Right cardiac atrium (tissue), 5 donors: Measurements from ENCODE around the gene NR2C2AP. TPM values are rescaled to one million over a fixed set of nuclear protein-coding genes. Genes with fewer than 3 reads are reported as not detected.

Experiments used
- ATAC-seq, 2 donors: fragments of 200-7000 bp; cut with Tn5 transposase; one replicate each; pipeline versions ENCODE4 v1.8.0 to v1.9.1; 2020; ENCODE audit warnings: moderate library complexity in 2 of 2, mild to moderate bottlenecking in 1 of 2
- DNase-seq, 3 donors: peaks; one replicate each; pipeline ENCODE4 v3.0.0-alpha.2; 2020
- H3K27ac ChIP-seq: one replicate; pipeline ENCODE4 v1.5.1; 2013; ENCODE audit warnings: mild to moderate bottlenecking, low read length, control low read depth, moderate library complexity
- H3K27me3 ChIP-seq: one replicate; pipeline ENCODE4 v1.6.1; 2013; ENCODE audit not compliant: control insufficient read depth, insufficient read depth
- H3K4me1 ChIP-seq: one replicate; pipeline ENCODE4 v1.6.1; 2013; ENCODE audit warnings: low read length; ENCODE audit not compliant: control insufficient read depth, insufficient read depth
- H3K4me3 ChIP-seq: one replicate; pipeline ENCODE4 v1.5.1; 2013; ENCODE audit warnings: low read length, control low read depth
- H3K9me3 ChIP-seq: one replicate; pipeline ENCODE4 v1.6.1; 2013; ENCODE audit warnings: low read length; ENCODE audit not compliant: control insufficient read depth
- WGBS: extraction: QIAGEN DNeasy Blood & Tissue Kit; methylation state at CpG from one replicate; pipeline ENCODE4 v1.1.7; 2013; 5-methylcytosine and 5-hydroxymethylcytosine counted together
- intact Hi-C, 4 donors: fragments of 100-400 bp; cut with DNase I; formaldehyde crosslinking; loops; one replicate each; pipeline versions ENCODE4 v1.11.0 to v1.14.0; 2022 to 2023
- long read RNA-seq, 4 donors: library from polyadenylated mRNA; unstranded; transcript quantifications; one replicate each; pipeline ENCODE4 v2.0.0, GENCODE V29; 2020 to 2021
- polyA plus RNA-seq: library from polyadenylated mRNA; stranded (reverse); fragments of 200-250 nt; gene quantifications from one replicate; pipeline ENCODE4 v1.2.3, GENCODE V29; 2013
- total RNA-seq, 4 donors: library from RNA; stranded (reverse); fragmentation: NEBNext Ultra II Directional; extraction: Animal tissue kit (Norgen Biotek cat#: 25700); gene quantifications; one replicate each; pipeline ENCODE4 v1.2.1, GENCODE V29; 2021
- donor health status: healthy with polysubstance abuse.
- donor health status: DM: no; HTN: yes; CAD: no.
- donor health status: DM: no; HTN: no; CAD: no.
- donor health status: DM: no; HTN: yes; CAD: no; lungs with severe emphysema.
- donor health status: DM: yes; HTN: yes; CAD: no.

NR2C2AP gene
- 1 to 10 TPM; 6.4 to 10.0 (median 6.7) TPM for total RNA-seq
- 8.1 TPM for polyA plus RNA-seq
- long read RNA-seq, donor 1, transcript NR2C2AP-201 (5 exons, 1,293 nt) = major isoform, 7 of 12 reads
- long read RNA-seq, donor 1, partial matches to known transcripts = 1 of 12 reads
- long read RNA-seq, donor 1, other reads (novel, unspliced or antisense) = 4 of 12 reads
- long read RNA-seq, donor 2, partial matches to known transcripts = 1 of 5 reads
- long read RNA-seq, donor 2, other reads (novel, unspliced or antisense) = 1 of 5 reads
- long read RNA-seq, donor 3, transcript NR2C2AP-201 (5 exons, 1,293 nt) = major isoform, 21 of 36 reads
- long read RNA-seq, donor 3, partial matches to known transcripts = 1 of 36 reads
- long read RNA-seq, donor 3, other reads (novel, unspliced or antisense) = 11 of 36 reads
- long read RNA-seq, donor 4, transcript NR2C2AP-201 (5 exons, 1,293 nt) = major isoform, 5 of 7 reads
- long read RNA-seq, donor 4, partial matches to known transcripts = 0 of 7 reads
- long read RNA-seq, donor 4, other reads (novel, unspliced or antisense) = 2 of 7 reads

- Histone ChIP-seq H3K27ac (peak within 1 kb of the TSS; percentile 74), H3K4me3 (peak within 1 kb of the TSS; percentile 68), H3K4me1 (peaks cover 4% of the 10 kb centered on the region), H3K9me3 (no peaks in the 10 kb centered on the region), H3K27me3 (no peaks in the 10 kb centered on the region)
- ATAC-seq (peak; percentile 92 to 94), DNase-seq (peak; percentile 95 to 97 (median 97))
- 8% methylated on average over 60 of the region's 60 CpGs for WGBS
- intact Hi-C loops = no loop called here
Measured at GRCh38 chr19:19203012-19203856, at the start of gene NR2C2AP. Gene NR2C2AP (minus strand): TSS chr19:19203414. CDS start chr19:19203060, 354 bp downstream.

- no peaks in the 10 kb centered on the region for H3K4me1 ChIP-seq
- no peaks in the 10 kb centered on the region for H3K9me3 ChIP-seq
- DNase-seq = no peak
- H3K27ac ChIP-seq = no peak overlapping the region
- intact Hi-C loops = no loop called here
- no peak overlapping the region for H3K4me3 ChIP-seq
- no peaks in the 10 kb centered on the region for H3K27me3 ChIP-seq
- 39% methylated on average over 5 of the region's 5 CpGs for WGBS
- ATAC-seq = no peak
Measured at GRCh38 chr19:19250196-19250801, 47.1 kb upstream of the NR2C2AP start.

DNA sequence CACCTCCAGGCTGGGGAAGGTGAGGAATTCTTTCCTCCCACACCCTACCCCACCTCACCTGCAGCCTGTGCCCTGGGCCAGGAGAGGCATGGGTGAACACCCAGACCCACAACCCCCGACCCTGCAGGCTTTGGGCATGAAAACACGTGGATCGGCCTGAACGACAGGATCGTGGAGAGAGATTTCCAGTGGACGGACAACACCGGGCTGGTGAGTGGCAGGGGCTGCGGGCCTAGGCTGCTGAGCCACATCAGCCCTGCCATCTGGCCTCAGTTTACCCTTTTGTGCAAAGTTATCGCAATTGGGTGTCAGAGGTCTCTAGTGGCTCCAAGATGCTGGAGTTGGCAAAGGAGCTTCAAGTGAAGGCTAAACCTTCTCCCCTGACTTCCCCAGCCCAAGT is 37.3 kb upstream of the NR2C2AP start:
- ATAC-seq = no peak
- Histone ChIP-seq H3K4me3 (no peak overlapping the region), H3K27ac (no peak overlapping the region), H3K4me1 (no peaks in the 10 kb centered on the region), H3K9me3 (no peaks in the 10 kb centered on the region), H3K27me3 (no peaks in the 10 kb centered on the region)
- DNase-seq = no peak
- intact Hi-C loops = no loop called here
- 82% methylated on average over 9 of the region's 9 CpGs for WGBS

- intact Hi-C loops = no loop called here
- no peak overlapping the region for H3K27ac ChIP-seq
- no peaks in the 10 kb centered on the region for H3K4me1 ChIP-seq
- ATAC-seq (no peak), DNase-seq (no peak)
- H3K9me3 ChIP-seq = peaks cover 3% of the 10 kb centered on the region
- H3K27me3 ChIP-seq = no peaks in the 10 kb centered on the region
- no peak overlapping the region for H3K4me3 ChIP-seq
Measured at GRCh38 chr19:19239675-19240074, 36.5 kb upstream of the NR2C2AP start.

DNA sequence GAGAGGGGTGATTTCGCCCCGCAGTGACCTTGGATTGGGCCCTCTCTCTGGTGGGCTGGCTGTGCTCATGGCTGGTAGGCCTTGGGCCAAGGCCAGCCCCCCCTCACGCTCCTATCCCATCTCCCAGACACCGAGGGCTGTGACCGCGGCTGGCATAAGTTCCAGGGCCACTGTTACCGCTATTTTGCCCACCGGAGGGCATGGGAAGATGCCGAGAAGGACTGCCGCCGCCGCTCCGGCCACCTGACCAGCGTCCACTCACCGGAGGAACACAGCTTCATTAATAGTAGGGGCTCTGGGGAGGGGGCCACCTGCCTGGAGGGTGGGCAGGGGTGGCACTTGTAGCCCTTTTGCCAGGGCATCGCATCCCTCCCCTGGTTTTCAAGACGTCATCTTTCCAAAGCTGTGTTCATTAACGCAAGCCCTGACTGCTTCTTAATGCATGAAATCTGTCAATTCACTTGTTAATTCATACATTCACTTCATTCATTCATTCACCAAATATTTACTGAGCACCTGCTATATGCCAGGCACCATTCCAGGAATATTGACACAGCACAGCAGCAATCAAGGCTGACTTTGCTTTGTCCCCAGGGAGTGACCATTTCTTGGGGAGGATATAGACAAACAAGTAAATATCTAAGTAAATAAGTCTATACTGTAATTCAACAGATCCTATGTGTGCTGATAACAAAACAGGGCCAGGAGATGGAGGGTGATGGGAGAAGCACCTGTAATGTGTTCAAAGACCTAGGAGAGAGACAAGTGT is 35.1 kb upstream of the NR2C2AP start:
- intact Hi-C loops = no loop called here

DNA sequence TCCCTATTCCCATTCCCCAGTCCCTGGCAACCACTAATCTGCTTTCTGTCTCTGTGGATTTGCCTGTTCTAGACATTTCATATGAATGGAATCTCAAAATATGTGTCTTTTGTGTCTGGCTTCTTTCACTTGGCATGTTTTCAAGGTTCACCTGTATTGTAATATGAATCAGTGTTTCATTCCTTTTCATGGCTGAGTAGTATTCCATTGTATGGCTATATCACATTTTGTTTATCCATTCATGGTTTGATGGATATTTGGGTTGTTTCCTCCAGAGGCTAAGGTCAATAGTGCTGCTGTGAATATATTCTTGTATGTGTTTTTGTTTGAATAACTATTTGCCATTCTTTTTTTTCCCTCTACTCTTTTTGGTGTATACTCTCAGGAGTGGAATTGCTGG is 33.0 kb upstream of the NR2C2AP start:
- no peak for DNase-seq
- ATAC-seq = no peak
- H3K4me3 ChIP-seq = no peak overlapping the region
- H3K4me1 ChIP-seq = no peaks in the 10 kb centered on the region
- intact Hi-C loops = no loop called here
- peaks cover 12% of the 10 kb centered on the region for H3K9me3 ChIP-seq
- no peaks in the 10 kb centered on the region for H3K27me3 ChIP-seq
- no peak overlapping the region for H3K27ac ChIP-seq

More for the DNA sequence above, 35.1 kb upstream of the NR2C2AP start:
- Histone ChIP-seq H3K27ac (no peak overlapping the region), H3K4me1 (no peaks in the 10 kb centered on the region), H3K9me3 (peaks cover 12% of the 10 kb centered on the region), H3K27me3 (no peaks in the 10 kb centered on the region), H3K4me3 (no peak overlapping the region)
- 84% methylated on average over 18 of the region's 18 CpGs for WGBS
- ATAC-seq (peak in 1 of 2 donors; percentile 16), DNase-seq (no peak)

DNA sequence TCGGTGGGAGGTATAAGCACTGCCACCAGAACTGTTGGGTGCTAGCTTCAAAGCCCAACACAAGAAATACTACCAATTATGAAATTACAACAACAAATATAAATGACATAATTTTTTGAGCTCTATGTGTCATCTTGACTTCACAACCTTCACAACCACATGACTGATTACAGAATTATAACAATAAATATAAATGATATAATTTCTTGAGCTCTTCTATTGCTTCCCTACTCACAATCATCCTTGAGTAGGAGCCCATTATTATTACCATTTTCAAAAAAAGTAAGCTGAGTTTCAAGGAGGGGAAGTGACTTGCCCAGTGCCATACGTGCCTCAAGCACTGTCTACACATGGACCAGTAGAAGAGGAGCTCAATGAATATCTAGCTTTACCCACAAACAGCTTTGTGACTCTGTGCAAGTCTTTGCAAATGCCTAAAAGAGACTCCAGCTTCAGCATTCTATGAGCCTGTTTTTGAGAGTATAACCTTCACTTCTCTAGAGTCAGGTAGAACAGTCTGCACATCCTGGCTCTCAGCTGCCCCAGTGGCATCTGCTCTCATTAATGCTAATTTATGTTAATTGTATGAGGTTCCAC is 31.1 kb upstream of the NR2C2AP start:
- Histone ChIP-seq H3K27me3 (no peaks in the 10 kb centered on the region), H3K4me3 (no peak overlapping the region), H3K27ac (no peak overlapping the region), H3K4me1 (no peaks in the 10 kb centered on the region), H3K9me3 (peaks cover 12% of the 10 kb centered on the region)
- WGBS = 89% methylated on average over 2 of the region's 2 CpGs
- DNase-seq (no peak), ATAC-seq (no peak)
- intact Hi-C loops = no loop called here

GRCh38 chr19:19232261-19232721 is 29.1 kb upstream of the NR2C2AP start:
- DNase-seq (no peak), ATAC-seq (no peak)
- no peaks in the 10 kb centered on the region for H3K27me3 ChIP-seq
- peaks cover 12% of the 10 kb centered on the region for H3K9me3 ChIP-seq
- no peak overlapping the region for H3K4me3 ChIP-seq
- intact Hi-C loops = no loop called here
- no peaks in the 10 kb centered on the region for H3K4me1 ChIP-seq
- WGBS = 79% methylated on average over 19 of the region's 19 CpGs
- no peak overlapping the region for H3K27ac ChIP-seq

DNA sequence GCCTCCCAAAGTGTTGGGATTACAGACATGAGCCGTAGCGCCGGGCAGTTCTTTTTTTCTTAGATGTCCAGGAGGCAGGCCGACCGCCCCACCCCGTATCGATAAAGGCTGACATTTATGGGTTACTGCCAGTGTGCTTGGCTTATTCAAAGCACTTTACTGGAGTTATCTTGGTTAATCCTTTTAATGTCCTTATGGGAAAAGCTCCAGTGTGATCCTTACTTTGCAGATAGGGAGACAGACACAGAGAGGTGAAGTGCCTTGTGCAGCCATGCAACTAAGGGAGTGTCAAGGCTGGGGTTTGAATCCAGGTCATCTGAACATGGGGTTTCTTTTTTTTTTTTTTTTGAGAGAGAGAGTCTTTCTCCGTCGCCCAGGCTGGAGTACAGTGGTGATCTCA is 27.8 kb upstream of the NR2C2AP start:
- no peak for ATAC-seq
- DNase-seq = no peak
- H3K27me3 ChIP-seq = no peaks in the 10 kb centered on the region
- no peak overlapping the region for H3K27ac ChIP-seq
- WGBS = 79% methylated on average over 9 of the region's 9 CpGs
- intact Hi-C loops = no loop called here
- no peak overlapping the region for H3K4me3 ChIP-seq
- H3K9me3 ChIP-seq = peaks cover 12% of the 10 kb centered on the region
- H3K4me1 ChIP-seq = no peaks in the 10 kb centered on the region

GRCh38 chr19:19229701-19230100 is 26.5 kb upstream of the NR2C2AP start:
- H3K27ac ChIP-seq = no peak overlapping the region
- intact Hi-C loops = no loop called here
- no peaks in the 10 kb centered on the region for H3K27me3 ChIP-seq
- DNase-seq (no peak), ATAC-seq (no peak)
- 86% methylated on average over 3 of the region's 3 CpGs for WGBS
- H3K4me1 ChIP-seq = no peaks in the 10 kb centered on the region
- no peak overlapping the region for H3K4me3 ChIP-seq
- peaks cover 9% of the 10 kb centered on the region for H3K9me3 ChIP-seq
